ENCODE measurements around the gene TGFBI. TPM values are rescaled to one million over a fixed set of nuclear protein-coding genes. Genes with fewer than 3 reads are reported as not detected.

TGFBI gene
- total RNA-seq, 1 donor from 2014 or later = 27.9 TPM

- no peak for DNase-seq (ENCODE audit: low spot score)
- Mint-ChIP-seq H3K4me3 (ENCODE audit: unreplicated experiment) (no peak overlapping the region), H3K27me3 (ENCODE audit: unreplicated experiment) (peaks cover 1% of the 10 kb centered on the region), H3K27ac (ENCODE audit: unreplicated experiment) (no peak overlapping the region), H3K36me3 (ENCODE audit: low read depth, unreplicated experiment) (no peaks in the 10 kb centered on the region), H3K9me3 (ENCODE audit: unreplicated experiment) (no peaks in the 10 kb centered on the region), H3K4me1 (ENCODE audit: unreplicated experiment) (peaks cover 6% of the 10 kb centered on the region)
- no peak for TF ChIP-seq CTCF (IDR thresholded peaks at IDR 0.05; ENCODE audit: unreplicated experiment)
These were observed 21.5 kb upstream of the TGFBI start for GRCh38 chr5:136007271-136007670.

- no peak for DNase-seq (ENCODE audit: low spot score)
- Mint-ChIP-seq H3K27ac (ENCODE audit: unreplicated experiment) (no peak overlapping the region), H3K4me3 (ENCODE audit: unreplicated experiment) (no peak overlapping the region), H3K27me3 (ENCODE audit: unreplicated experiment) (peaks cover 3% of the 10 kb centered on the region), H3K9me3 (ENCODE audit: unreplicated experiment) (no peaks in the 10 kb centered on the region), H3K4me1 (ENCODE audit: unreplicated experiment) (peaks cover 7% of the 10 kb centered on the region), H3K36me3 (ENCODE audit: low read depth, unreplicated experiment) (no peaks in the 10 kb centered on the region)
- no peak for TF ChIP-seq CTCF (IDR thresholded peaks at IDR 0.05; ENCODE audit: unreplicated experiment)
These were observed 17.3 kb upstream of the TGFBI start for GRCh38 chr5:136011414-136012001.

GRCh38 chr5:136012041-136012804, 16.6 kb upstream of the TGFBI start:
- Mint-ChIP-seq H3K27ac (ENCODE audit: unreplicated experiment) (no peak overlapping the region), H3K4me3 (ENCODE audit: unreplicated experiment) (no peak overlapping the region), H3K4me1 (ENCODE audit: unreplicated experiment) (peaks cover 10% of the 10 kb centered on the region), H3K27me3 (ENCODE audit: unreplicated experiment) (peaks cover 3% of the 10 kb centered on the region), H3K36me3 (ENCODE audit: low read depth, unreplicated experiment) (no peaks in the 10 kb centered on the region), H3K9me3 (ENCODE audit: unreplicated experiment) (no peaks in the 10 kb centered on the region)
- TF ChIP-seq CTCF (IDR thresholded peaks at IDR 0.05; ENCODE audit: unreplicated experiment) = no peak
- no peak for DNase-seq (ENCODE audit: low spot score)

- H3K4me3 Mint-ChIP-seq (ENCODE audit: unreplicated experiment) = no peak overlapping the region
- peaks cover 2% of the 10 kb centered on the region for H3K27me3 Mint-ChIP-seq (ENCODE audit: unreplicated experiment)
- H3K4me1 Mint-ChIP-seq (ENCODE audit: unreplicated experiment) = peaks cover 11% of the 10 kb centered on the region
- H3K27ac Mint-ChIP-seq (ENCODE audit: unreplicated experiment) = no peak overlapping the region
- no peak for TF ChIP-seq CTCF (IDR thresholded peaks at IDR 0.05; ENCODE audit: unreplicated experiment)
- no peak for DNase-seq (ENCODE audit: low spot score)
- no peaks in the 10 kb centered on the region for H3K36me3 Mint-ChIP-seq (ENCODE audit: low read depth, unreplicated experiment)
- H3K9me3 Mint-ChIP-seq (ENCODE audit: unreplicated experiment) = no peaks in the 10 kb centered on the region
These were observed 15.2 kb upstream of the TGFBI start for GRCh38 chr5:136013559-136013958.

Measured in endothelial cell (in vitro differentiated cells).